ENCODE results near the gene TSFM.

Gene TSFM

DNA sequence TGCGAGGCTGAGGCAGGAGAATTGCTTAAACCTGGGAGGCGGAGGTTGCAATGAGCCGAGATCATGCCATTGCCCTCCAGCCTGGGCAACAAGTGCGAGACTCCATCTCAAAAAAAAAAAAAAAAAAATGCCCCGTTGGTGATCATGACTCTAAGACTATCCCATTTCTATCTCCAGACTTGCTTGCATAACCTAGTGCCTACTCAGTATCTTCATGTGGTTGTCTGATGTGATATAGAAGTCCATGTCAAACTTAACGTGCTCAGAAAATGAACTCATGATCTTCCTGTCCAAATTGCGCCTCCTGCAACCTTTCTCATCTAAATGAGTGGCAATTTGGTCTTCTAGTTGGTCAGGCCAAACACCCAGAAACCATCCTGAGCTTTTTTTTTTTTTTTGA is 4.7 kb upstream of the TSFM start:
- no peaks in the 10 kb centered on the region for H3K9me2 ChIP-seq (ENCODE audit: low read depth, low read length)
- H3K27ac ChIP-seq (ENCODE audit: low read depth, low read length, poor library complexity, severe bottlenecking), result no peak overlapping the region
- TF ChIP-seq EZH2 (IDR thresholded peaks at IDR 0.05; ENCODE audit: borderline replicate concordance, low read length) (no peak), CTCF (IDR thresholded peaks at IDR 0.05; ENCODE audit: low read length) (no peak)
- no peaks in the 10 kb centered on the region for H3K9me3 ChIP-seq (ENCODE audit: low read length)
- peaks cover 2% of the 10 kb centered on the region for H3K79me2 ChIP-seq (ENCODE audit: insufficient read depth, low read length)
- no peak overlapping the region for H2AFZ ChIP-seq (ENCODE audit: low read length)
- peaks cover 7% of the 10 kb centered on the region for H3K4me1 ChIP-seq (ENCODE audit: insufficient read depth, low read length, severe bottlenecking)
- no peaks in the 10 kb centered on the region for H4K20me1 ChIP-seq (ENCODE audit: insufficient read depth, low read length)
- H3F3A ChIP-seq (ENCODE audit: insufficient read depth, low read length), result no peaks in the 10 kb centered on the region
- no peak overlapping the region for H3K9ac ChIP-seq (ENCODE audit: low read length)
- no peak overlapping the region for H3K4me2 ChIP-seq (ENCODE audit: low read length)
- no peak overlapping the region for H3K4me3 ChIP-seq (ENCODE audit: low read depth, low read length, poor library complexity, severe bottlenecking)
- H3K36me3 ChIP-seq (ENCODE audit: insufficient read depth, low read length), result no peaks in the 10 kb centered on the region
- no peaks in the 10 kb centered on the region for H3K27me3 ChIP-seq (ENCODE audit: insufficient read depth, low read length)

- TF ChIP-seq CTCF (IDR thresholded peaks at IDR 0.05; ENCODE audit: low read length) (no peak), EZH2 (IDR thresholded peaks at IDR 0.05; ENCODE audit: borderline replicate concordance, low read length) (no peak)
- H2AFZ ChIP-seq (ENCODE audit: low read length), result no peak overlapping the region
- no peaks in the 10 kb centered on the region for H3K9me3 ChIP-seq (ENCODE audit: low read length)
Measured at GRCh38 chr12:57779736-57780135, 2.9 kb upstream of the TSFM start.

GRCh38 chr12:57780284-57780897 is 2.2 kb upstream of the TSFM start:
- H2AFZ ChIP-seq (ENCODE audit: low read length), result no peak overlapping the region
- no peaks in the 10 kb centered on the region for H3K27me3 ChIP-seq (ENCODE audit: insufficient read depth, low read length)
- no peaks in the 10 kb centered on the region for H3K9me3 ChIP-seq (ENCODE audit: low read length)
- H3K79me2 ChIP-seq (ENCODE audit: insufficient read depth, low read length), result peaks cover 12% of the 10 kb centered on the region
- H3K9me2 ChIP-seq (ENCODE audit: low read depth, low read length), result no peaks in the 10 kb centered on the region
- H3K4me2 ChIP-seq (ENCODE audit: low read length), result no peak overlapping the region
- no peak overlapping the region for H3K27ac ChIP-seq (ENCODE audit: low read depth, low read length, poor library complexity, severe bottlenecking)
- peaks cover 2% of the 10 kb centered on the region; the same call in 1 of the 2 replicates for H3K36me3 ChIP-seq (ENCODE audit: insufficient read depth, low read length)
- no peak overlapping the region for H3K9ac ChIP-seq (ENCODE audit: low read length)
- H4K20me1 ChIP-seq (ENCODE audit: insufficient read depth, low read length), result no peaks in the 10 kb centered on the region
- H3K4me1 ChIP-seq (ENCODE audit: insufficient read depth, low read length, severe bottlenecking), result peaks cover 16% of the 10 kb centered on the region
- H3K4me3 ChIP-seq (ENCODE audit: low read depth, low read length, poor library complexity, severe bottlenecking), result no peak overlapping the region
- TF ChIP-seq EZH2 (IDR thresholded peaks at IDR 0.05; ENCODE audit: borderline replicate concordance, low read length) (no peak), CTCF (IDR thresholded peaks at IDR 0.05; ENCODE audit: low read length) (no peak)
- no peaks in the 10 kb centered on the region for H3F3A ChIP-seq (ENCODE audit: insufficient read depth, low read length)

More at GRCh38 chr12:57779736-57780135, 2.9 kb upstream of the TSFM start:
- no peaks in the 10 kb centered on the region for H4K20me1 ChIP-seq (ENCODE audit: insufficient read depth, low read length)
- no peaks in the 10 kb centered on the region for H3F3A ChIP-seq (ENCODE audit: insufficient read depth, low read length)
- peaks cover 12% of the 10 kb centered on the region for H3K79me2 ChIP-seq (ENCODE audit: insufficient read depth, low read length)
- H3K4me2 ChIP-seq (ENCODE audit: low read length), result no peak overlapping the region
- no peak overlapping the region for H3K9ac ChIP-seq (ENCODE audit: low read length)
- H3K4me3 ChIP-seq (ENCODE audit: low read depth, low read length, poor library complexity, severe bottlenecking), result no peak overlapping the region
- H3K9me2 ChIP-seq (ENCODE audit: low read depth, low read length), result no peaks in the 10 kb centered on the region
- no peaks in the 10 kb centered on the region for H3K27me3 ChIP-seq (ENCODE audit: insufficient read depth, low read length)
- no peaks in the 10 kb centered on the region for H3K36me3 ChIP-seq (ENCODE audit: insufficient read depth, low read length)
- H3K27ac ChIP-seq (ENCODE audit: low read depth, low read length, poor library complexity, severe bottlenecking), result no peak overlapping the region
- peaks cover 16% of the 10 kb centered on the region for H3K4me1 ChIP-seq (ENCODE audit: insufficient read depth, low read length, severe bottlenecking)

Measured in OCI-LY1 (cell line).